Measurements from ENCODE around the gene TMEM167A. TPM values are rescaled to one million over a fixed set of nuclear protein-coding genes. Genes with fewer than 3 reads are reported as not detected.
A peak's percentile ranks its signal among the peaks of the same experiment; 100 is the strongest.

Gene TMEM167A, protein sequence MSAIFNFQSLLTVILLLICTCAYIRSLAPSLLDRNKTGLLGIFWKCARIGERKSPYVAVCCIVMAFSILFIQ
- total RNA-seq, result 71.8 and 81.3 TPM in 2 replicates

DNA sequence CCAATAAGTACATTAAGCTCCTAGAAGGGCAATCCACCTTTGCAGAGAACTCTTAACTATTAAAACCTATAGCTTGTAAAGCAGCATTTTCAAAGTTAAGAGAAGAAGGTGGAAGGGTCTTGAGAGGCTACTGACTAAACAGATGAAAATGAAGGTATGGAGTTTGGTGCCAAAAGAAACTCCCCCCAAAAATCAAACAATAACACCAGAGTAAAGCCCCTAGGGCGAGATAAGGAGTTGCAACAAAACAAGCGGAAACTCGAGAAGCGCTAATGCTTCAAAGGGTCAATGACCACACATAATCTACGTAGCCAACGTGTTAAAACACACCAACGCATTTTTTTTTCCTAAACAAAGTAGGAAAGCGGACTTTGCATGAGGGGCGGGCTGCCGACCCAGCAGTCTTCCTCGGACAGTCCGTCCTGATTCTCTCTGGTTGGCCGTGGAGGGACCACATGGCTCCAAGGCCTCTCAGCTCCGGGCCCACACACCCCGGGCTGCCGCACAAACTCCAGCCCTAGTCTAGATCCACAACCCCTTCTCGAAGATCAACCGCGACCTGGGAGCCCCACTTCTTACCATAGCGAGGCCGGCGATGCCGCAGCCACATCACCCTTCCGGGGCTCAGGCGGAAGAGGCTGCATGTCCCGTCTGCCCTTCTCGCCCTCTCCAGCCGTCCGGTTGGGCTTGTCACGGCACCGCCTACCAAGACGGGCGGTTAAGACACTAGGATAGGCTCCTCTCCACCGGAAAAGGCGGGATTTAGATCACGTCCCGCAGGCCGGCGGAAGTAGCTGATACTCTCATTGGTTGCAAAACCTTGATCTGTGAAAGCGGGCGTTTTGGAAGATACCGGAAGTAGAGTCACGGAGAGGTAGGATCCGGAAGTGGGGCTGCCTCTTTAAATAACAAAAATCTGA, at the start of gene TMEM167A, which contains the start of gene XRCC4:
Gene TMEM167A (minus strand): TSS at position 653 of the 920 bp plus-strand sequence. CDS start 71 bp downstream, at position 582.
Gene XRCC4 (plus strand): TSS at position 806 of the 920 bp plus-strand sequence. CDS start 27,373 bp downstream, outside the sequence.

Small RNA genes lying within 50 kb of the gene (small RNA-seq; reads per million reads assigned to genes)
- 146 reads per million, percentile 98 among the genes with 10 or more reads in this experiment for gene SCARNA18

Other genes starting within 250 kb of the TMEM167A start
- gene XRCC4, start 153 bp upstream of the TMEM167A start, total RNA-seq, result 5.2 and 7.3 TPM in 2 replicates